Measurements from ENCODE around the gene CLPSL1. TPM values are rescaled to one million over a fixed set of nuclear protein-coding genes. Genes with fewer than 3 reads are reported as not detected.
A peak's percentile ranks its signal among the peaks of the same experiment; 100 is the strongest.

The CLPSL1 gene
- total and polyA plus RNA-seq, 2 of the 4 experiments (the other 2 are of a cell fraction), result not detected

DNA sequence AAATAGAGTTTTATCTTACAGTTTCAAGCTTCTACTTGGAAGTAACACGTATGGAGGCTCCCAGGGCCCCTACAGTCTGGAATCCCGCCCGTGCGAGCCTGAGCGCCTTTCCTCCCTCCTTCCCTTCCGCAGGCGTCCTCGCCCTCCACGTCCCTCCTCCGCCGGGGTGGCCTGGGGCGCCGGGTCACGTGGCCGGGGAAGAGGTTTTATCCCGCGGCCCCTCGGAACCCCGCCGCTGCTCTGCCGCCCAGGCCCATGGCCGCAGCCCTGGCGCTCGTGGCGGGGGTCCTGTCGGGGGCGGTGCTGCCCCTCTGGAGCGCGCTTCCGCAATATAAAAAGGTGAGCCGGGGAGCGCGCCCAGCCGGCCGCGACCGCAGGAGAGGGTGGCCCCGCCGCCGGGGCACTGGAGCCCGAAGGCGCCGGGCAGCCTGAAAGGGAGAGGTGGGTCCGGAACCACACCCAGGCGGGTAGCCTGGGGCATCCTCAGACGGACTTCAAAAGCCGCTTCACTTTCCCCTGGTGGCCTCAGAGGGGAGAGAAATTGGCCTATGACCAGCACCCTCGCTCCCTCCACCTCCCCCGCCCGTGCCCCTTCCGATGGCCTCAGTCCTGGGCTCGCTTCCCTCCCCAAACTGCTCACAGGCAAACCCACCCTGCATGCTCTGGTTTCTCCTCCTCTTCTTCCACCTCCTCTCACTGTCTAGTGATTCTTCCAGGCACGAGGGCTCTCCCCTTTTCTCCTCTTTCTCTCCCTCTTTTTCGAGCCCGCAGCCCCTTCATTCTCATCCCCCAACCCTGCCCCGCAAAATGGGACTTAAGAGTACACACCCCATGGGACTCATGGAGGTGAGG lies 4.2 kb upstream of the CLPSL1 start, which contains the start of gene CLPSL2:
Gene CLPSL2 (plus strand): TSS at position 235 of the 852 bp plus-strand sequence. CDS start 21 bp downstream, at position 256.
- H2BK5ac ChIP-seq (ENCODE audit: low read depth, low read length, poor library complexity, severe bottlenecking), result no peak within 1 kb of the TSS
- no peak within 1 kb of the TSS for H4K91ac ChIP-seq (ENCODE audit: insufficient read depth, low read depth, low read length)
- no peaks in the 10 kb centered on the region; the same call in 1 of the 2 replicates for H4K20me1 ChIP-seq (ENCODE audit: insufficient read depth, low read length)
- H3K9me1 ChIP-seq (ENCODE audit: insufficient read depth, low read length), result no peaks in the 10 kb centered on the region; the same call in 1 of the 2 replicates
- no peak within 1 kb of the TSS for H4K5ac ChIP-seq (ENCODE audit: low read depth, low read length)
- no peak for TF ChIP-seq MXI1 (IDR thresholded peaks at IDR 0.05; ENCODE audit: borderline replicate concordance, low read depth, low read length)
- TF ChIP-seq, protein P1, sequence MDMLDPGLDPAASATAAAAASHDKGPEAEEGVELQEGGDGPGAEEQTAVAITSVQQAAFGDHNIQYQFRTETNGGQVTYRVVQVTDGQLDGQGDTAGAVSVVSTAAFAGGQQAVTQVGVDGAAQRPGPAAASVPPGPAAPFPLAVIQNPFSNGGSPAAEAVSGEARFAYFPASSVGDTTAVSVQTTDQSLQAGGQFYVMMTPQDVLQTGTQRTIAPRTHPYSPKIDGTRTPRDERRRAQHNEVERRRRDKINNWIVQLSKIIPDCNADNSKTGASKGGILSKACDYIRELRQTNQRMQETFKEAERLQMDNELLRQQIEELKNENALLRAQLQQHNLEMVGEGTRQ (IDR thresholded peaks at IDR 0.05; ENCODE audit: low read depth, low read length), result peak; percentile 68
- H3K23ac ChIP-seq (ENCODE audit: low read depth, low read length), result no peak within 1 kb of the TSS
- no peaks in the 10 kb centered on the region for H3K79me1 ChIP-seq (ENCODE audit: low read depth in 1 of 2, low read length in 2 of 2)
- dilution Hi-C loops (cut with HindIII; ENCODE audit: low sequenced_read_pairs, unreplicated experiment) (no loop called here), in situ Hi-C loops (cut with MboI; ENCODE audit: low sequenced_read_pairs) (no loop called here), intact Hi-C loops (cut with micrococcal nuclease) (no loop called here)
- H3K18ac ChIP-seq (ENCODE audit: low read depth, low read length), result no peak within 1 kb of the TSS
- peaks cover 52% of the 10 kb centered on the region for H3K27me3 ChIP-seq (ENCODE audit: control insufficient read depth, insufficient read depth, low read length)
- no peak within 1 kb of the TSS for H3K4ac ChIP-seq (ENCODE audit: low read depth, low read length)
- no peak within 1 kb of the TSS for H2AK5ac ChIP-seq (ENCODE audit: low read depth, low read length)
- no peak within 1 kb of the TSS for H2BK15ac ChIP-seq (ENCODE audit: low read depth, low read length)
- H3K27ac ChIP-seq (ENCODE audit: insufficient read depth, low read length), result no peak within 1 kb of the TSS
- no peak within 1 kb of the TSS for H3K9ac ChIP-seq (ENCODE audit: low read depth, low read length)
- H3K4me3 ChIP-seq (ENCODE audit: insufficient read depth, low read depth, low read length), result peak within 1 kb of the TSS; percentile 51
- 3% methylated on average over 16 of the region's 56 CpGs; no CpG with 5 or more reads in 1 of the 2 experiments for WGBS, 2 experiments (ENCODE audit: extremely low coverage in 2 of 2, insufficient read length in 1 of 2)
- no peaks in the 10 kb centered on the region for H3K4me1 ChIP-seq (ENCODE audit: control insufficient read depth, insufficient read depth, low read length)
- peak within 1 kb of the TSS; percentile 67 for H2AFZ ChIP-seq (replicated peaks; ENCODE audit: low read length, poor library complexity)
- ATAC-seq (ENCODE audit: low read depth) (peak; percentile 56), DNase-seq (no peak)
- no peaks in the 10 kb centered on the region for H3K9me3 ChIP-seq (ENCODE audit: control insufficient read depth, insufficient read depth, low read length)
- ChIA-PET CTCF (no interaction called here), POLR2A (ENCODE audit: unreplicated experiment) (no interaction called here)
- no TSS peak for BruUV-seq (replicated peaks)
- H3K36me3 ChIP-seq (ENCODE audit: control insufficient read depth, insufficient read depth, low read length), result no peaks in the 10 kb centered on the region
- H2BK20ac ChIP-seq (ENCODE audit: low read depth, low read length), result no peak within 1 kb of the TSS
- H4K8ac ChIP-seq (ENCODE audit: low read depth in 2 of 2, low read length in 2 of 2), result no peak within 1 kb of the TSS
- no peak within 1 kb of the TSS for H3K56ac ChIP-seq (ENCODE audit: extremely low read depth, insufficient read depth, low read length)
- H2BK120ac ChIP-seq (ENCODE audit: low read depth, low read length), result no peak within 1 kb of the TSS
- no peak within 1 kb of the TSS for H3K14ac ChIP-seq (replicated peaks; ENCODE audit: low read depth, low read length)
- no peak within 1 kb of the TSS for H2AK9ac ChIP-seq (replicated peaks; ENCODE audit: low read depth, low read length, poor library complexity)
- H3K4me2 ChIP-seq (ENCODE audit: low read depth, low read length), result peak within 1 kb of the TSS; percentile 52
